Measurements from ENCODE around the gene IQGAP1.

DNA sequence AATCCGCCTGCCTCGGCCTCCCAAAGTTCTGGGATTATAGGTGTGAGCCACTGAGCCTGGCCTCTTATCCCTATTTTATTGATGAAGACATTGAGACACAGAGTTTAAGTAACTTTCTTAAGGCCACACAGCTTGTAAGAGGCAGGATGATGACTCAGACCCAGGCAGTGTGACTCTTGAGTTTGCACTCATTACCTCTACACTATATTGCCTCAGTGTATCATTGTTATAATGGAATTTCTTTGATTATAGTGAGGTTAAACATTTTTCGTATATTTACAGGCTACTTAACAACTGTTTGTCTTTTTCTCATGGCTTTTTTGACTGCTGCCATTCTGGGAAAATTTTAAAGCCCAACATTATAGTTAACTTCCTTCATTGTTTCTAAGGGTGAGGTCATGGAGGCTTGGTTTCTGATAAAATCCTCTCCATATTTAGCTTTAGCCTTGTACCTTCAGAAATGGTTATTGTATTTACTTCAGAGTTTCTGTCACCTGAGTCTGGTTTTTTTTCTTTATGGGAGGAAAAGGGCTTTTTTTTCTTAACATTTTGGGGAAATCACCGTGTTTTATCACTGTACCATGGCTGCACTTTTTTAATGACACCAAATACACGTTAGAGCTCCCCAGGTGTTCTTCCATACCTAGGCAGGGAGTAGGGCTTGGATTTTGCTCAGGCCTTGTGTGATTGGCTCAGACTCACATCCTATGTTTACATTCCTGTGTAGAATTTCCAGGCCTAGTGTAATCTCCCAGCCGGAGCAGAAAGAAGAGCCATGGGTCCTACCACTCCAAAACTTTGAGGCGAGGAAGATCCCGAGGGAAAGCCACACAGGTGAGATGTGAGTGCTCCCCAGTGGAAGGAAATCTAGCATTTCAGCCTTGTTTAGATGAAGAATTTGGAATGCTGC is 29.7 kb upstream of the IQGAP1 start:
- TF ChIP-seq TAF1 (IDR thresholded peaks at IDR 0.05; ENCODE audit: low read depth, low read length) = no peak
- TF ChIP-seq POLR2A (IDR thresholded peaks at IDR 0.05; ENCODE audit: low read depth, low read length) = no peak

Measured in GM12891 (cell line).